GM19395 (cell line): Measurements from ENCODE around the gene CAPN12.

Experiments
- ATAC-seq: cut with Tn5 transposase; IDR thresholded peaks from one replicate; pipeline ENCODE4 v1.9.1; 2021; ENCODE audit warnings: mild to moderate bottlenecking, moderate library complexity; ENCODE audit not compliant: unreplicated experiment

CAPN12 gene

GRCh38 chr19:38683393-38684077 is 60.7 kb downstream of the CAPN12 start:
- ATAC-seq: no peak

GRCh38 chr19:38682872-38683392 is 61.3 kb downstream of the CAPN12 start:
- no peak for ATAC-seq

DNA sequence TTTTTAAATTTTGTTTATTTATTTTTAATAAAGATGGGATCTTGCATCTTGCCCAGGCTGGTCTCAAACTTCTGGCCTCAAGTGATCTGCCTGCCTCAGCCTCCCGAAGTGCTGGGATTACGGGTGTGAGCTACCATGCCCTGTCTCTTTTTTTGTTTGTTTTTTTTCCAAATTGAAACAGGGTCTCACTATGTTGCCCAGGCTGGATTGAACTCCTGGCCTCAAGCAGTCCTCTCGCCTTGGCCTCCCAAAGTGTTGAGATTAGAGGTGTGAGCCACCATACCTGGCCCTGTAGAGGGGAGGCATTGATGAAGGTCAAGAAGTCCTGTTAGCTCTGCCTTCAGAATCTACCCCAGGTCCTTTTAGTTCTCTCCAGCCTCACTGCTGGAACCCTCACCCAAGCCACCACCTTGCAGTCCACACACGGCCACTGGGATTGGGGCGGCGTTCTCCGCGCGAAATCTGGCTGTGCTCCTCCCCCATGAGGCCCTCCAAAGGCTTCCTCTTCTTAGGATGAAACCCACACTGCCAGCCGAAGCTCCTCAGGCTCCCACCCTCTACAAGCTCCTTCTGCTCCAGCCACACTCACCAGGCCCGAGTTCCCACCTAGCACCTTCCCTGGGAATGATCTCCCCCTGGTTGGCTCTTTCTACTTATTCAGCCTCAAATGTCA is 61.9 kb downstream of the CAPN12 start:
- ATAC-seq: no peak
